Muscle of leg (tissue), 16 donors: ENCODE measurements around the gene CNPY1. TPM values are rescaled to one million over a fixed set of nuclear protein-coding genes. Genes with fewer than 3 reads are reported as not detected.
A peak's percentile ranks its signal among the peaks of the same experiment; 100 is the strongest.
"Not testable (repeated sequence)": the region's sequence is repeated elsewhere in the genome, so short reads cannot be mapped to it uniquely, and the experiment has no call there.

Source experiments
- DNase-seq: peaks from one replicate; pipeline ENCODE4 v3.0.0; 2013
- H3K27ac ChIP-seq: one replicate; pipeline ENCODE4 v1.5.1; 2013; ENCODE audit warnings: mild to moderate bottlenecking, low read length, control low read depth
- H3K27me3 ChIP-seq: one replicate; pipeline ENCODE4 v1.6.1; 2013; ENCODE audit warnings: low read length; ENCODE audit not compliant: control insufficient read depth, insufficient read depth
- H3K36me3 ChIP-seq: one replicate; pipeline ENCODE4 v1.6.1; 2013; ENCODE audit warnings: low read length; ENCODE audit not compliant: control insufficient read depth, insufficient read depth
- H3K4me1 ChIP-seq: one replicate; pipeline ENCODE4 v1.6.1; 2013; ENCODE audit warnings: low read length; ENCODE audit not compliant: control insufficient read depth, insufficient read depth
- H3K4me3 ChIP-seq: one replicate; pipeline ENCODE4 v1.5.1; 2013; ENCODE audit warnings: low read length, control low read depth
- H3K9me3 ChIP-seq: replicated peaks from 2 replicates; pipeline ENCODE4 v1.6.1; 2013; ENCODE audit warnings: low read depth, low read length; ENCODE audit not compliant: control insufficient read depth
- WGBS: methylation state at CpG from one replicate; pipeline ENCODE4 v1.1.5; 2013; ENCODE audit warnings: missing lambda C conversion rate; ENCODE audit not compliant: insufficient coverage; 5-methylcytosine and 5-hydroxymethylcytosine counted together
- long read RNA-seq, 11 donors: transcript quantifications; one replicate each; lab custom pipeline, GENCODE V29; 2026
- polyA plus RNA-seq, 8 donors: library from polyadenylated mRNA; unstranded; fragments of 120-200 nt; gene quantifications; one replicate each; pipeline versions ENCODE4 v1.2.1 to v1.2.3, GENCODE V29; 2013; ENCODE audit warnings: inconsistent platforms in 1 of 8, low replicate concordance in 1 of 8; ENCODE audit not compliant: insufficient read length in 8 of 8, insufficient read depth in 1 of 8
- total RNA-seq: library from RNA; stranded (reverse); fragments of 120-200 nt; gene quantifications from one replicate; pipeline ENCODE4 v1.2.4, GENCODE V29; 2013

The CNPY1 gene
- total RNA-seq (0.18 TPM), polyA plus RNA-seq (under 1 TPM in 2 of 8 donors, not detected in 6; 0.11 to 0.44 TPM)
- long read RNA-seq, donor 1 = 0 reads
- long read RNA-seq, donor 2 = 0 reads
- long read RNA-seq, donor 3 = 0 reads
- long read RNA-seq, donor 4 = 0 reads
- long read RNA-seq, donor 5 = 0 reads
- long read RNA-seq, donor 6 = 0 reads
- long read RNA-seq, donor 7 = 0 reads
- long read RNA-seq, donor 8 = 0 reads
- long read RNA-seq, donor 9 = 0 reads
- long read RNA-seq, donor 10 = 0 reads
- long read RNA-seq, donor 11 = 0 reads

GRCh38 chr7:155546449-155546848, at the start of gene CNPY1:
TSS of gene CNPY1 (minus strand) at chr7:155546559. CDS start at chr7:155545929, 630 bp downstream.
- not testable (repeated sequence) for H3K4me1 ChIP-seq, H3K9me3 ChIP-seq, H3K36me3 ChIP-seq, DNase-seq, H3K27ac ChIP-seq, H3K4me3 ChIP-seq
- peaks cover 14% of the 10 kb centered on the region for H3K27me3 ChIP-seq
- 80% methylated on average over 1 of the region's 1 CpG for WGBS

GRCh38 chr7:155594961-155595366, 48.6 kb upstream of the CNPY1 start:
- no CpG with 5 or more reads among the region's 3 CpGs for WGBS
- H3K36me3 ChIP-seq = no peaks in the 10 kb centered on the region
- H3K27me3 ChIP-seq = peaks cover 6% of the 10 kb centered on the region
- no peak for DNase-seq
- H3K9me3 ChIP-seq = no peaks in the 10 kb centered on the region
- H3K27ac ChIP-seq = no peak overlapping the region
- H3K4me1 ChIP-seq = peaks cover 32% of the 10 kb centered on the region
- no peak overlapping the region for H3K4me3 ChIP-seq

- Histone ChIP-seq H3K36me3 (no peaks in the 10 kb centered on the region), H3K4me1 (peaks cover 32% of the 10 kb centered on the region), H3K27me3 (peaks cover 6% of the 10 kb centered on the region), H3K27ac (no peak overlapping the region), H3K4me3 (no peak overlapping the region), H3K9me3 (no peaks in the 10 kb centered on the region)
- 63% methylated on average over 6 of the region's 6 CpGs for WGBS
- peak; percentile 41 for DNase-seq
Observed at GRCh38 chr7:155594163-155594732, 47.9 kb upstream of the CNPY1 start.

GRCh38 chr7:155593461-155594162, 47.3 kb upstream of the CNPY1 start:
- DNase-seq = no peak
- H3K36me3 ChIP-seq = no peaks in the 10 kb centered on the region
- H3K27ac ChIP-seq = no peak overlapping the region
- H3K4me1 ChIP-seq = peaks cover 30% of the 10 kb centered on the region
- no peak overlapping the region for H3K4me3 ChIP-seq
- H3K27me3 ChIP-seq = peaks cover 4% of the 10 kb centered on the region
- WGBS = 71% methylated on average over 8 of the region's 15 CpGs
- no peaks in the 10 kb centered on the region for H3K9me3 ChIP-seq

GRCh38 chr7:155591055-155591775, 44.9 kb upstream of the CNPY1 start:
- H3K4me3 ChIP-seq = no peak overlapping the region
- H3K4me1 ChIP-seq = peaks cover 30% of the 10 kb centered on the region
- H3K27ac ChIP-seq = no peak overlapping the region
- H3K27me3 ChIP-seq = peaks cover 4% of the 10 kb centered on the region
- H3K36me3 ChIP-seq = no peaks in the 10 kb centered on the region
- no peak for DNase-seq
- WGBS = 66% methylated on average over 11 of the region's 14 CpGs
- H3K9me3 ChIP-seq = no peaks in the 10 kb centered on the region

GRCh38 chr7:155590215-155591018, 44.1 kb upstream of the CNPY1 start:
- Histone ChIP-seq H3K27me3 (peaks cover 4% of the 10 kb centered on the region), H3K36me3 (no peaks in the 10 kb centered on the region), H3K9me3 (no peaks in the 10 kb centered on the region), H3K27ac (no peak overlapping the region), H3K4me3 (no peak overlapping the region), H3K4me1 (peaks cover 34% of the 10 kb centered on the region)
- WGBS = 70% methylated on average over 14 of the region's 20 CpGs
- peak; percentile 33 for DNase-seq

DNA sequence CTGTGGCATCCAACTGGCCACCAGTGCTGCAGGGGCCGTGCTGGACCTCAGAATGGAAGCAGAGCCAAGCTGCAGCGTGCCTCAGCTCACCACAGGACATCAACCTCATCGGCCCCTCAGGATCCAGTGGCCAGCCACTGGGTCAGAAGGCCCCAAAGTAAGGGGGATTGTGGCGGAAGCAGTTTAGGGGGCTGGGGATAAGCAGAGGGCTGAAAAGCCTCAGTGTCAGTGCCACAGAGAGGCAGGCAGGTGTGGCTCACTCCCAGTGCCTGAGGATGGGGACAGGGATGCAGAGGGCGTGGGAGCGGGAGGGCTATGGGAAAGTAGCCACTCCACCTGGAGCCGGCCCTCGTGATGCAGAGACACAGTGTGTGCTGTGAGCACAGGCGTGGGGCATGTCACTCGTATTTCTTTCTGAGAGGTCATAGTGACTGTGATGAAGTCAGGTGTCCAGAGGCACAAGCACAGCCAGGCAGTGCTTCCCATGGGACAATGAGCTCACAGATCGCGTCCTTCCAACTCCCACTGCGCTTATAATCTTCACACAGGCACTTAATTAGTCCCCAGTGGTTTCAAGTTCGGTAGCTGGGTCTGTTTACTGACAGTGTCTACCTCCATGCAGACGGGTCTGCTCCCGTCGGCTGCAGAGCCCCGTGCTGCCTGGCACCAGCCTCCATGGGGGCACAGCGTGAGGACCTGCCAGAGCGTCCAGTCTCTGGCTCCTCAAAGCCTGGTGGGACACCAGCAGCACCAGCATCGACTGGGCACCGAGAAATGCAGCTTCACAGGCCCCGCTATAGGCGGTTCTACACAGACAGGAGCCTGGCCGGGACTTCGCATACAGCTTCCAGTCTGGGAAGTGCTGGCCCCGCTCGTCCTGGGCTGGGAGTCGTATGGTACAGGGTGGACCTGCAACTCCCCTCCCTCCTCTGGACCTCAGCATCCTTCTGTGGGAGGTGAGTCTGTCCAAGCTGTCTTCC, 42.9 kb upstream of the CNPY1 start:
- no peak for DNase-seq
- Histone ChIP-seq H3K4me1 (peaks cover 40% of the 10 kb centered on the region), H3K9me3 (no peaks in the 10 kb centered on the region), H3K4me3 (no peak overlapping the region), H3K36me3 (no peaks in the 10 kb centered on the region), H3K27me3 (peaks cover 4% of the 10 kb centered on the region), H3K27ac (no peak overlapping the region)
- 65% methylated on average over 22 of the region's 29 CpGs for WGBS

GRCh38 chr7:155588468-155588998, 42.2 kb upstream of the CNPY1 start:
- H3K27me3 ChIP-seq = peaks cover 2% of the 10 kb centered on the region
- 96% methylated on average over 7 of the region's 10 CpGs for WGBS

More at GRCh38 chr7:155588468-155588998, 42.2 kb upstream of the CNPY1 start:
- no peak for DNase-seq
- Histone ChIP-seq H3K4me1 (peaks cover 35% of the 10 kb centered on the region), H3K4me3 (no peak overlapping the region), H3K36me3 (no peaks in the 10 kb centered on the region), H3K27ac (no peak overlapping the region), H3K9me3 (no peaks in the 10 kb centered on the region)
